ENCODE measurements around the gene RPL10A.

RPL10A gene

GRCh38 chr6:35483893-35484645, 15.9 kb downstream of the RPL10A start:
- Histone ChIP-seq H3K36me3 (ENCODE audit: control insufficient read depth in 1 of 2, insufficient read depth in 2 of 2, low read length in 2 of 2) (peaks cover 3 to 47% of the 10 kb centered on the region in 2 donors), H3K27ac (ENCODE audit: low read depth, low read length) (no peak overlapping the region), H3K4me1 (ENCODE audit: control insufficient read depth in 1 of 2, insufficient read depth in 2 of 2, low read length in 2 of 2) (peaks cover 33 to 38% of the 10 kb centered on the region in 2 donors), H3K9me3 (ENCODE audit: control insufficient read depth in 1 of 2, low read length in 2 of 2) (no peaks in the 10 kb centered on the region), H3K4me3 (ENCODE audit: low read depth in 1 of 2, low read length in 2 of 2) (no peak overlapping the region), H3K27me3 (ENCODE audit: control insufficient read depth in 1 of 2, insufficient read depth in 2 of 2, low read length in 2 of 2) (no peaks in the 10 kb centered on the region), H3K9ac (ENCODE audit: low read depth in 1 of 2, low read length in 2 of 2) (no peak overlapping the region)

- H3K36me3 ChIP-seq (ENCODE audit: control insufficient read depth in 1 of 2, insufficient read depth in 2 of 2, low read length in 2 of 2) = peaks cover 0 to 38% of the 10 kb centered on the region in 2 donors
- H3K9me3 ChIP-seq (ENCODE audit: control insufficient read depth in 1 of 2, low read length in 2 of 2) = no peaks in the 10 kb centered on the region
- no peak overlapping the region for H3K9ac ChIP-seq (ENCODE audit: low read depth in 1 of 2, low read length in 2 of 2)
- H3K27ac ChIP-seq (ENCODE audit: low read depth, low read length) = peak overlapping the region; percentile 59
- no peak overlapping the region for H3K4me3 ChIP-seq (ENCODE audit: low read depth in 1 of 2, low read length in 2 of 2)
- H3K4me1 ChIP-seq (ENCODE audit: control insufficient read depth in 1 of 2, insufficient read depth in 2 of 2, low read length in 2 of 2) = peaks cover 33 to 38% of the 10 kb centered on the region in 2 donors
- no peaks in the 10 kb centered on the region for H3K27me3 ChIP-seq (ENCODE audit: control insufficient read depth in 1 of 2, insufficient read depth in 2 of 2, low read length in 2 of 2)
Measured at GRCh38 chr6:35484921-35485392, 16.8 kb downstream of the RPL10A start.

- H3K4me1 ChIP-seq (ENCODE audit: control insufficient read depth in 1 of 2, insufficient read depth in 2 of 2, low read length in 2 of 2) = peaks cover 33 to 42% of the 10 kb centered on the region in 2 donors
- H3K27ac ChIP-seq (ENCODE audit: low read depth, low read length) = peak overlapping the region; percentile 73
- H3K4me3 ChIP-seq (ENCODE audit: low read depth in 1 of 2, low read length in 2 of 2) = peak overlapping the region; percentile 28 to 43
Measured at GRCh38 chr6:35485402-35485877, 17.2 kb downstream of the RPL10A start.

GRCh38 chr6:35486005-35486925, 18.1 kb downstream of the RPL10A start:
- Histone ChIP-seq H3K27ac (ENCODE audit: low read depth, low read length) (peak overlapping the region; percentile 73), H3K27me3 (ENCODE audit: control insufficient read depth in 1 of 2, insufficient read depth in 2 of 2, low read length in 2 of 2) (no peaks in the 10 kb centered on the region), H3K4me1 (ENCODE audit: control insufficient read depth in 1 of 2, insufficient read depth in 2 of 2, low read length in 2 of 2) (peaks cover 33 to 42% of the 10 kb centered on the region in 2 donors), H3K36me3 (ENCODE audit: control insufficient read depth in 1 of 2, insufficient read depth in 2 of 2, low read length in 2 of 2) (peaks cover 0 to 29% of the 10 kb centered on the region in 2 donors), H3K9me3 (ENCODE audit: control insufficient read depth in 1 of 2, low read length in 2 of 2) (no peaks in the 10 kb centered on the region), H3K9ac (ENCODE audit: low read depth in 1 of 2, low read length in 2 of 2) (peak overlapping the region; percentile 59 to 63), H3K4me3 (ENCODE audit: low read depth in 1 of 2, low read length in 2 of 2) (peak overlapping the region; percentile 28 to 43)

More at GRCh38 chr6:35485402-35485877, 17.2 kb downstream of the RPL10A start:
- Histone ChIP-seq H3K27me3 (ENCODE audit: control insufficient read depth in 1 of 2, insufficient read depth in 2 of 2, low read length in 2 of 2) (no peaks in the 10 kb centered on the region), H3K9me3 (ENCODE audit: control insufficient read depth in 1 of 2, low read length in 2 of 2) (no peaks in the 10 kb centered on the region), H3K36me3 (ENCODE audit: control insufficient read depth in 1 of 2, insufficient read depth in 2 of 2, low read length in 2 of 2) (peaks cover 0 to 36% of the 10 kb centered on the region in 2 donors), H3K9ac (ENCODE audit: low read depth in 1 of 2, low read length in 2 of 2) (peak overlapping the region; percentile 59 to 63)

GRCh38 chr6:35487658-35488516, 19.7 kb downstream of the RPL10A start:
- H3K4me3 ChIP-seq (ENCODE audit: low read depth in 1 of 2, low read length in 2 of 2) = no peak overlapping the region
- peak overlapping the region; percentile 62 for H3K27ac ChIP-seq (ENCODE audit: low read depth, low read length)
- peaks cover 0 to 22% of the 10 kb centered on the region in 2 donors for H3K36me3 ChIP-seq (ENCODE audit: control insufficient read depth in 1 of 2, insufficient read depth in 2 of 2, low read length in 2 of 2)
- peak overlapping the region; percentile 20 to 48 for H3K9ac ChIP-seq (ENCODE audit: low read depth in 1 of 2, low read length in 2 of 2)
- peaks cover 40 to 52% of the 10 kb centered on the region in 2 donors for H3K4me1 ChIP-seq (ENCODE audit: control insufficient read depth in 1 of 2, insufficient read depth in 2 of 2, low read length in 2 of 2)
- H3K9me3 ChIP-seq (ENCODE audit: control insufficient read depth in 1 of 2, low read length in 2 of 2) = no peaks in the 10 kb centered on the region
- H3K27me3 ChIP-seq (ENCODE audit: control insufficient read depth in 1 of 2, insufficient read depth in 2 of 2, low read length in 2 of 2) = no peaks in the 10 kb centered on the region

GRCh38 chr6:35488517-35488862, 20.3 kb downstream of the RPL10A start:
- peaks cover 0 to 17% of the 10 kb centered on the region in 2 donors for H3K36me3 ChIP-seq (ENCODE audit: control insufficient read depth in 1 of 2, insufficient read depth in 2 of 2, low read length in 2 of 2)
- no peaks in the 10 kb centered on the region for H3K27me3 ChIP-seq (ENCODE audit: control insufficient read depth in 1 of 2, insufficient read depth in 2 of 2, low read length in 2 of 2)
- H3K9ac ChIP-seq (ENCODE audit: low read depth in 1 of 2, low read length in 2 of 2) = no peak overlapping the region
- no peak overlapping the region for H3K4me3 ChIP-seq (ENCODE audit: low read depth in 1 of 2, low read length in 2 of 2)
- H3K27ac ChIP-seq (ENCODE audit: low read depth, low read length) = peak overlapping the region; percentile 62
- no peaks in the 10 kb centered on the region for H3K9me3 ChIP-seq (ENCODE audit: control insufficient read depth in 1 of 2, low read length in 2 of 2)
- H3K4me1 ChIP-seq (ENCODE audit: control insufficient read depth in 1 of 2, insufficient read depth in 2 of 2, low read length in 2 of 2) = peaks cover 41 to 53% of the 10 kb centered on the region in 2 donors

- peaks cover 0 to 15% of the 10 kb centered on the region in 2 donors for H3K36me3 ChIP-seq (ENCODE audit: control insufficient read depth in 1 of 2, insufficient read depth in 2 of 2, low read length in 2 of 2)
- H3K9me3 ChIP-seq (ENCODE audit: control insufficient read depth in 1 of 2, low read length in 2 of 2) = no peaks in the 10 kb centered on the region
- peaks cover 47 to 59% of the 10 kb centered on the region in 2 donors for H3K4me1 ChIP-seq (ENCODE audit: control insufficient read depth in 1 of 2, insufficient read depth in 2 of 2, low read length in 2 of 2)
- H3K4me3 ChIP-seq (ENCODE audit: low read depth in 1 of 2, low read length in 2 of 2) = no peak overlapping the region
- no peak overlapping the region for H3K9ac ChIP-seq (ENCODE audit: low read depth in 1 of 2, low read length in 2 of 2)
- H3K27ac ChIP-seq (ENCODE audit: low read depth, low read length) = no peak overlapping the region
- H3K27me3 ChIP-seq (ENCODE audit: control insufficient read depth in 1 of 2, insufficient read depth in 2 of 2, low read length in 2 of 2) = no peaks in the 10 kb centered on the region
Measured at GRCh38 chr6:35489066-35489465, 20.9 kb downstream of the RPL10A start.

GRCh38 chr6:35489995-35490791, 22.0 kb downstream of the RPL10A start:
- H3K4me3 ChIP-seq (ENCODE audit: low read depth in 1 of 2, low read length in 2 of 2) = peak overlapping the region in 1 of 2 donors; percentile 21
- H3K9me3 ChIP-seq (ENCODE audit: control insufficient read depth in 1 of 2, low read length in 2 of 2) = no peaks in the 10 kb centered on the region
- H3K27me3 ChIP-seq (ENCODE audit: control insufficient read depth in 1 of 2, insufficient read depth in 2 of 2, low read length in 2 of 2) = no peaks in the 10 kb centered on the region
- peak overlapping the region; percentile 51 for H3K27ac ChIP-seq (ENCODE audit: low read depth, low read length)
- H3K9ac ChIP-seq (ENCODE audit: low read depth in 1 of 2, low read length in 2 of 2) = peak overlapping the region in 1 of 2 donors; percentile 25
- H3K36me3 ChIP-seq (ENCODE audit: control insufficient read depth in 1 of 2, insufficient read depth in 2 of 2, low read length in 2 of 2) = peaks cover 0 to 4% of the 10 kb centered on the region in 2 donors
- peaks cover 53 to 62% of the 10 kb centered on the region in 2 donors for H3K4me1 ChIP-seq (ENCODE audit: control insufficient read depth in 1 of 2, insufficient read depth in 2 of 2, low read length in 2 of 2)
